ENCODE measurements around the gene HOXB3.
A peak's percentile ranks its signal among the peaks of the same experiment; 100 is the strongest.

Gene HOXB3

DNA sequence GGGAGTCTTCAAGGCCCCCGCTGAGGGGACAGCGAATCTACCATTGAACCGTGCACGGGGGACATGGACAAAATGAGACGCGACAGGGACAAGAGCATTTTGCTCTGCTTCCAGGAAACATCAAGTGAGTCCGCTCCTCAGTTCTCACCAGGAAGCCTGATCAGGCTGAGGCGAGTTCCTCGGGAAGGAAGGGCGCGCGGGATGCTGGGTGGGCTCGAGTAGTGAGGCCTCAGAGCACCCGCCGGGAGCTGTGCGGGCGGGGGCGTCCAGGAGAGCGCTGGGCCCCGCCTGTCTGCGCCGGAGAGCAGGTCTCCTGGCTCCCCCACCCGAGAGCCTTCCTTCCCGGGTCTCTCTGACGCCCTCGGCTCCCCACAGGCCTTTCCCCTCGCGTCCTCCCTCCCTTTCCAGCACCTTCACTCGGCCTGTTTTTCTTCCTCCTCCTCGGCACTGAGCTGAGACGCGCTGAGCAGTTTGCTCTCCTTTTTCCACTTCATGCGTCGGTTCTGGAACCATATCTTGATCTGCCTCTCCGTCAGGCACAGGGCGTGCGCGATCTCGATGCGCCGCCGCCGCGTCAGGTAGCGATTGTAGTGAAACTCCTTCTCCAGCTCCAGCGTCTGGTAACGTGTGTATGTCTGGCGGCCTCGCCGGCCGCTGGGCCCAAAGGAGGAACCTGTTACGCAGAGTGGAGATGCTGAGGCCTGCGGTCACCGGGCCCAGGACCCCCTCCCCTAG is 6.1 kb upstream of the HOXB3 start (continued):
- TF ChIP-seq ZNF624 (tag by site-specific recombination; IDR thresholded peaks at IDR 0.05) (0 out of 2 replicates have a peak, but pooled peaks have one; percentile 10), ZBTB17 (tag by site-specific recombination; IDR thresholded peaks at IDR 0.05) (peak; percentile 46; the same call in 1 of the 2 replicates), ZNF169 (tag by site-specific recombination; IDR thresholded peaks at IDR 0.05) (no peak), ZNF843 (tag by site-specific recombination; IDR thresholded peaks at IDR 0.05) (no peak), ZNF23 (tag by site-specific recombination; IDR thresholded peaks at IDR 0.05; ENCODE audit: borderline replicate concordance) (no peak), RBAK (tag by site-specific recombination; IDR thresholded peaks at IDR 0.05) (no peak), ZNF404 (tag by site-specific recombination; IDR thresholded peaks at IDR 0.05) (no peak), PRDM1 (tag by site-specific recombination; IDR thresholded peaks at IDR 0.05) (peak; percentile 90), ZFP69B (tag by site-specific recombination; IDR thresholded peaks at IDR 0.05) (peak; percentile 77), ZNF157 (tag by site-specific recombination; IDR thresholded peaks at IDR 0.05) (no peak), HOXA7 (CRISPR knock-in tag; IDR thresholded peaks at IDR 0.05; ENCODE audit: borderline replicate concordance) (no peak), ZEB2 (tag by site-specific recombination; IDR thresholded peaks at IDR 0.05) (0 out of 2 replicates have a peak, but pooled peaks have one; percentile 3), ZNF544 (tag by site-specific recombination; IDR thresholded peaks at IDR 0.05) (no peak), KLF1 (tag by site-specific recombination; IDR thresholded peaks at IDR 0.05) (peak; percentile 13; the same call in 1 of the 2 replicates), ZNF2 (tag by site-specific recombination; IDR thresholded peaks at IDR 0.05) (0 out of 2 replicates have a peak, but pooled peaks have one; percentile 65), ZNF837 (tag by site-specific recombination; IDR thresholded peaks at IDR 0.05) (no peak), HOXC10 (CRISPR knock-in tag; IDR thresholded peaks at IDR 0.05) (no peak), ZNF610 (tag by site-specific recombination; IDR thresholded peaks at IDR 0.05; ENCODE audit: borderline replicate concordance) (no peak), ZNF510 (tag by site-specific recombination; IDR thresholded peaks at IDR 0.05; ENCODE audit: insufficient replicate concordance) (no peak), FEZF1 (tag by site-specific recombination; IDR thresholded peaks at IDR 0.05) (no peak)
- TF ChIP-seq, protein P1, sequence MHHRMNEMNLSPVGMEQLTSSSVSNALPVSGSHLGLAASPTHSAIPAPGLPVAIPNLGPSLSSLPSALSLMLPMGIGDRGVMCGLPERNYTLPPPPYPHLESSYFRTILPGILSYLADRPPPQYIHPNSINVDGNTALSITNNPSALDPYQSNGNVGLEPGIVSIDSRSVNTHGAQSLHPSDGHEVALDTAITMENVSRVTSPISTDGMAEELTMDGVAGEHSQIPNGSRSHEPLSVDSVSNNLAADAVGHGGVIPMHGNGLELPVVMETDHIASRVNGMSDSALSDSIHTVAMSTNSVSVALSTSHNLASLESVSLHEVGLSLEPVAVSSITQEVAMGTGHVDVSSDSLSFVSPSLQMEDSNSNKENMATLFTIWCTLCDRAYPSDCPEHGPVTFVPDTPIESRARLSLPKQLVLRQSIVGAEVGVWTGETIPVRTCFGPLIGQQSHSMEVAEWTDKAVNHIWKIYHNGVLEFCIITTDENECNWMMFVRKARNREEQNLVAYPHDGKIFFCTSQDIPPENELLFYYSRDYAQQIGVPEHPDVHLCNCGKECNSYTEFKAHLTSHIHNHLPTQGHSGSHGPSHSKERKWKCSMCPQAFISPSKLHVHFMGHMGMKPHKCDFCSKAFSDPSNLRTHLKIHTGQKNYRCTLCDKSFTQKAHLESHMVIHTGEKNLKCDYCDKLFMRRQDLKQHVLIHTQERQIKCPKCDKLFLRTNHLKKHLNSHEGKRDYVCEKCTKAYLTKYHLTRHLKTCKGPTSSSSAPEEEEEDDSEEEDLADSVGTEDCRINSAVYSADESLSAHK (tag by site-specific recombination; IDR thresholded peaks at IDR 0.05): no peak
- TF ChIP-seq, protein P2, sequence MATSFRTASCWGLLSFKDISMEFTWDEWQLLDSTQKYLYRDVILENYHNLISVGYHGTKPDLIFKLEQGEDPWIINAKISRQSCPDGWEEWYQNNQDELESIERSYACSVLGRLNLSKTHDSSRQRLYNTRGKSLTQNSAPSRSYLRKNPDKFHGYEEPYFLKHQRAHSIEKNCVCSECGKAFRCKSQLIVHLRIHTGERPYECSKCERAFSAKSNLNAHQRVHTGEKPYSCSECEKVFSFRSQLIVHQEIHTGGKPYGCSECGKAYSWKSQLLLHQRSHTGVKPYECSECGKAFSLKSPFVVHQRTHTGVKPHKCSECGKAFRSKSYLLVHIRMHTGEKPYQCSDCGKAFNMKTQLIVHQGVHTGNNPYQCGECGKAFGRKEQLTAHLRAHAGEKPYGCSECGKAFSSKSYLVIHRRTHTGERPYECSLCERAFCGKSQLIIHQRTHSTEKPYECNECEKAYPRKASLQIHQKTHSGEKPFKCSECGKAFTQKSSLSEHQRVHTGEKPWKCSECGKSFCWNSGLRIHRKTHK (tag by site-specific recombination; IDR thresholded peaks at IDR 0.05): no peak
- TF ChIP-seq, protein P3, sequence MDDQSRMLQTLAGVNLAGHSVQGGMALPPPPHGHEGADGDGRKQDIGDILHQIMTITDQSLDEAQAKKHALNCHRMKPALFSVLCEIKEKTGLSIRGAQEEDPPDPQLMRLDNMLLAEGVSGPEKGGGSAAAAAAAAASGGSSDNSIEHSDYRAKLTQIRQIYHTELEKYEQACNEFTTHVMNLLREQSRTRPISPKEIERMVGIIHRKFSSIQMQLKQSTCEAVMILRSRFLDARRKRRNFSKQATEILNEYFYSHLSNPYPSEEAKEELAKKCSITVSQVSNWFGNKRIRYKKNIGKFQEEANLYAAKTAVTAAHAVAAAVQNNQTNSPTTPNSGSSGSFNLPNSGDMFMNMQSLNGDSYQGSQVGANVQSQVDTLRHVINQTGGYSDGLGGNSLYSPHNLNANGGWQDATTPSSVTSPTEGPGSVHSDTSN (CRISPR knock-in tag; IDR thresholded peaks at IDR 0.05): no peak
- TF ChIP-seq, protein P4, sequence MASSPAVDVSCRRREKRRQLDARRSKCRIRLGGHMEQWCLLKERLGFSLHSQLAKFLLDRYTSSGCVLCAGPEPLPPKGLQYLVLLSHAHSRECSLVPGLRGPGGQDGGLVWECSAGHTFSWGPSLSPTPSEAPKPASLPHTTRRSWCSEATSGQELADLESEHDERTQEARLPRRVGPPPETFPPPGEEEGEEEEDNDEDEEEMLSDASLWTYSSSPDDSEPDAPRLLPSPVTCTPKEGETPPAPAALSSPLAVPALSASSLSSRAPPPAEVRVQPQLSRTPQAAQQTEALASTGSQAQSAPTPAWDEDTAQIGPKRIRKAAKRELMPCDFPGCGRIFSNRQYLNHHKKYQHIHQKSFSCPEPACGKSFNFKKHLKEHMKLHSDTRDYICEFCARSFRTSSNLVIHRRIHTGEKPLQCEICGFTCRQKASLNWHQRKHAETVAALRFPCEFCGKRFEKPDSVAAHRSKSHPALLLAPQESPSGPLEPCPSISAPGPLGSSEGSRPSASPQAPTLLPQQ (tag by site-specific recombination; IDR thresholded peaks at IDR 0.05): no peak
- TF ChIP-seq, protein P5, sequence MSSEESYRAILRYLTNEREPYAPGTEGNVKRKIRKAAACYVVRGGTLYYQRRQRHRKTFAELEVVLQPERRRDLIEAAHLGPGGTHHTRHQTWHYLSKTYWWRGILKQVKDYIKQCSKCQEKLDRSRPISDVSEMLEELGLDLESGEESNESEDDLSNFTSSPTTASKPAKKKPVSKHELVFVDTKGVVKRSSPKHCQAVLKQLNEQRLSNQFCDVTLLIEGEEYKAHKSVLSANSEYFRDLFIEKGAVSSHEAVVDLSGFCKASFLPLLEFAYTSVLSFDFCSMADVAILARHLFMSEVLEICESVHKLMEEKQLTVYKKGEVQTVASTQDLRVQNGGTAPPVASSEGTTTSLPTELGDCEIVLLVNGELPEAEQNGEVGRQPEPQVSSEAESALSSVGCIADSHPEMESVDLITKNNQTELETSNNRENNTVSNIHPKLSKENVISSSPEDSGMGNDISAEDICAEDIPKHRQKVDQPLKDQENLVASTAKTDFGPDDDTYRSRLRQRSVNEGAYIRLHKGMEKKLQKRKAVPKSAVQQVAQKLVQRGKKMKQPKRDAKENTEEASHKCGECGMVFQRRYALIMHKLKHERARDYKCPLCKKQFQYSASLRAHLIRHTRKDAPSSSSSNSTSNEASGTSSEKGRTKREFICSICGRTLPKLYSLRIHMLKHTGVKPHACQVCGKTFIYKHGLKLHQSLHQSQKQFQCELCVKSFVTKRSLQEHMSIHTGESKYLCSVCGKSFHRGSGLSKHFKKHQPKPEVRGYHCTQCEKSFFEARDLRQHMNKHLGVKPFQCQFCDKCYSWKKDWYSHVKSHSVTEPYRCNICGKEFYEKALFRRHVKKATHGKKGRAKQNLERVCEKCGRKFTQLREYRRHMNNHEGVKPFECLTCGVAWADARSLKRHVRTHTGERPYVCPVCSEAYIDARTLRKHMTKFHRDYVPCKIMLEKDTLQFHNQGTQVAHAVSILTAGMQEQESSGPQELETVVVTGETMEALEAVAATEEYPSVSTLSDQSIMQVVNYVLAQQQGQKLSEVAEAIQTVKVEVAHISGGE (tag by site-specific recombination; conservative IDR thresholded peaks at IDR 0.05; ENCODE audit: low read depth): no peak
- TF ChIP-seq, protein P6, sequence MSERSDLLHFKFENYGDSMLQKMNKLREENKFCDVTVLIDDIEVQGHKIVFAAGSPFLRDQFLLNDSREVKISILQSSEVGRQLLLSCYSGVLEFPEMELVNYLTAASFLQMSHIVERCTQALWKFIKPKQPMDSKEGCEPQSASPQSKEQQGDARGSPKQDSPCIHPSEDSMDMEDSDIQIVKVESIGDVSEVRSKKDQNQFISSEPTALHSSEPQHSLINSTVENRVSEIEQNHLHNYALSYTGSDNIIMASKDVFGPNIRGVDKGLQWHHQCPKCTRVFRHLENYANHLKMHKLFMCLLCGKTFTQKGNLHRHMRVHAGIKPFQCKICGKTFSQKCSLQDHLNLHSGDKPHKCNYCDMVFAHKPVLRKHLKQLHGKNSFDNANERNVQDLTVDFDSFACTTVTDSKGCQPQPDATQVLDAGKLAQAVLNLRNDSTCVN (tag by site-specific recombination; optimal IDR thresholded peaks at IDR 0.05): peak; percentile 78
- TF ChIP-seq, protein P7, sequence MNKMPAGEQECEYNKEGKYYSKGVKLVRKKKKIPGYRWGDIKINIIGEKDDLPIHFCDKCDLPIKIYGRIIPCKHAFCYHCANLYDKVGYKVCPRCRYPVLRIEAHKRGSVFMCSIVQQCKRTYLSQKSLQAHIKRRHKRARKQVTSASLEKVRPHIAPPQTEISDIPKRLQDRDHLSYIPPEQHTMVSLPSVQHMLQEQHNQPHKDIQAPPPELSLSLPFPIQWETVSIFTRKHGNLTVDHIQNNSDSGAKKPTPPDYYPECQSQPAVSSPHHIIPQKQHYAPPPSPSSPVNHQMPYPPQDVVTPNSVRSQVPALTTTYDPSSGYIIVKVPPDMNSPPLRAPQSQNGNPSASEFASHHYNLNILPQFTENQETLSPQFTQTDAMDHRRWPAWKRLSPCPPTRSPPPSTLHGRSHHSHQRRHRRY (tag by site-specific recombination; IDR thresholded peaks at IDR 0.05): no peak

Measured in HEK293 (cell line).